Esophagus (tissue), 2 donors: ENCODE data around the gene TREX2. TPM values are rescaled to one million over a fixed set of nuclear protein-coding genes. Genes with fewer than 3 reads are reported as not detected.
"Not testable (repeated sequence)": the region's sequence is repeated elsewhere in the genome, so short reads cannot be mapped to it uniquely, and the experiment has no call there.

Source experiments
- H3K27ac ChIP-seq, 2 donors: one replicate each; pipeline ENCODE4 v1.5.1; 2013; ENCODE audit warnings: low read depth in 2 of 2, mild to moderate bottlenecking in 2 of 2, inconsistent platforms in 1 of 2, low read length in 1 of 2, moderate library complexity in 1 of 2
- H3K27me3 ChIP-seq, 2 donors: one replicate each; pipeline ENCODE4 v1.6.1; 2013; ENCODE audit warnings: low read length in 2 of 2, control low read depth in 1 of 2, mild to moderate bottlenecking in 1 of 2; ENCODE audit not compliant: insufficient read depth in 2 of 2, control insufficient read depth in 1 of 2
- H3K36me3 ChIP-seq, 2 donors: one replicate each; pipeline ENCODE4 v1.6.1; 2013; ENCODE audit warnings: low read length in 1 of 2; ENCODE audit not compliant: control insufficient read depth in 2 of 2, insufficient read depth in 2 of 2
- H3K4me1 ChIP-seq, 2 donors: one replicate each; pipeline ENCODE4 v1.6.1; 2013; ENCODE audit warnings: low read length in 1 of 2; ENCODE audit not compliant: control insufficient read depth in 2 of 2, insufficient read depth in 2 of 2
- H3K4me3 ChIP-seq, 2 donors: one replicate each; pipeline ENCODE4 v1.5.1; 2013; ENCODE audit warnings: low read length in 2 of 2, mild to moderate bottlenecking in 2 of 2, low read depth in 1 of 2, moderate library complexity in 1 of 2
- H3K9me3 ChIP-seq, 2 donors: one replicate each; pipeline ENCODE4 v1.6.1; 2013; ENCODE audit warnings: mild to moderate bottlenecking in 2 of 2, low read depth in 1 of 2, low read length in 1 of 2, moderate library complexity in 1 of 2; ENCODE audit not compliant: control insufficient read depth in 2 of 2, insufficient read depth in 1 of 2
- WGBS, 2 donors: extraction: QIAGEN DNeasy Blood & Tissue Kit; methylation state at CpG; one replicate each; pipeline ENCODE4 v1.1.7; 2013; 5-methylcytosine and 5-hydroxymethylcytosine counted together
- polyA plus RNA-seq, 2 donors: library from polyadenylated mRNA; stranded (reverse); fragments of 200-250 nt; gene quantifications; one replicate each; pipeline ENCODE4 v1.2.3, GENCODE V29; 2013
- donor health status: healthy with polysubstance abuse.
- donor health status: Bipolar disorder and iron deficiency.

Gene TREX2
- polyA plus RNA-seq, 2 donors: 1.9 to 2.8 TPM

DNA sequence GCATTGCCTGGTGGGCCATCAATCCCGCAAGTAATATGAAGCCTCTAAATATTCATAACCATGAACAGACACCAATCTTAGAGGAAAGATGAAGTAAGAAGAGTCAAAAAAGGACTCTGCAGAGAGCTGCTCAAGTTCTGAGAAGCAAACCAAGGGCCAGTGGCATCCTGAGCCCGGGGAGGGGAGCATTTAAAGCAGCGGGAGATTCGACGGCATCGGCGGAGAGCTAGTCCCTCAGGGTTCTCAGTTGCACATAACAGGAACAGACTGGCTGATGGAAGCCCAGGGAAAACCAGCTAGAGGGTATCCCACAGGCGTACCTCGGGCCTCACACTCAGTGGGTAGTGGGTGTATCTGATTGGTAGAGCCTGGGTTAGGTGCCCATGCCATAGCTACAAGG lies 39.8 kb downstream of the TREX2 start:
- Histone ChIP-seq H3K36me3 (no peaks in the 10 kb centered on the region), H3K27me3 (peaks cover 0 to 3% of the 10 kb centered on the region in 2 donors), H3K4me1 (peaks cover 0 to 2% of the 10 kb centered on the region in 2 donors), H3K27ac (no peak overlapping the region), H3K9me3 (no peaks in the 10 kb centered on the region), H3K4me3 (no peak overlapping the region)
- WGBS, 2 donors: 86% methylated on average over 9 of the region's 9 CpGs

DNA sequence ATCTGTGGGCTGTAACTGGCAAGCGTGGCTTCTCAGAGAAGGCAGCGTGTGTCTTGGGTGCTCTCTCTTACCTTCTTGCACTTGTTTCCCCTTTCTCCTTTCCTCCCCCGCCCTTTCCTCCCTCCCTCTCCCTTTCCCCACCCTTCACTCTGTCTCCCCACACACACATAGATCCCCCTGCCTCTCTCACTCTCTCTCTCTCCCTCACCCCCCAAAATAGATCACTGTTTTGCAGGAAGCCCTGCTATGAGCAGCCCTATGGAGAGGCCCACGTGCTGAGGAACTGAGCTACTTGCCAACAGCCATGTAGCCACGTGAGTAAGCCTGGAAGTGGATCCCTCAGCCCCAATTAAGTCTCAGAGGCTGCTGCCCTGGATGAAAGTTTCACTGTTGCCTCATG lies 40.4 kb downstream of the TREX2 start:
- WGBS, 2 donors: 43 to 46% methylated on average over 5 of the region's 5 CpGs
- Histone ChIP-seq H3K4me1 (peaks cover 0 to 2% of the 10 kb centered on the region in 2 donors), H3K9me3 (peaks cover 0 to 3% of the 10 kb centered on the region in 2 donors), H3K27ac (no peak overlapping the region), H3K36me3 (no peaks in the 10 kb centered on the region), H3K27me3 (peaks cover 0 to 3% of the 10 kb centered on the region in 2 donors), H3K4me3 (no peak overlapping the region)

DNA sequence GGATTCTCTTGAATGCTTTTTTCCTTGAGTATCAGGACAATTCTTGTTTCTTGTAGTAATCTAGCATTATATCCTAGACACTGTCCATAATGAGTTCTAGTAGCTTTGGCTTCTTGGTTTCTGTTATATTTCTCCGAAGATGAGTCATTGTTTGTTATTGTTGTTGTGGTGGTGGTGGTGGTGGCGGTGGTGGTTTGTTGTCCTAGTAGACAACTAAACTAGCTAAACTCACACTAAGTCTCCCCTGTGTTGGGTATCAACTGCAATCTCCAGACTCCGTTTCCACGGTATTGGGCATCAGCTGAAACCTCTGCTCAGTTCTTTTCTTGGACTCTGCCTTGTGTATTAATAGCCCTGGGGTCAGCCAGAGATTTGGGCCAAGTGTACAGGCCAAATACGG lies 41.5 kb downstream of the TREX2 start:
- H3K36me3 ChIP-seq, H3K27ac ChIP-seq, H3K4me3 ChIP-seq, H3K4me1 ChIP-seq, H3K9me3 ChIP-seq, H3K27me3 ChIP-seq: not testable (repeated sequence)
- WGBS, 2 donors: 79 to 81% methylated on average over 5 of the region's 5 CpGs

DNA sequence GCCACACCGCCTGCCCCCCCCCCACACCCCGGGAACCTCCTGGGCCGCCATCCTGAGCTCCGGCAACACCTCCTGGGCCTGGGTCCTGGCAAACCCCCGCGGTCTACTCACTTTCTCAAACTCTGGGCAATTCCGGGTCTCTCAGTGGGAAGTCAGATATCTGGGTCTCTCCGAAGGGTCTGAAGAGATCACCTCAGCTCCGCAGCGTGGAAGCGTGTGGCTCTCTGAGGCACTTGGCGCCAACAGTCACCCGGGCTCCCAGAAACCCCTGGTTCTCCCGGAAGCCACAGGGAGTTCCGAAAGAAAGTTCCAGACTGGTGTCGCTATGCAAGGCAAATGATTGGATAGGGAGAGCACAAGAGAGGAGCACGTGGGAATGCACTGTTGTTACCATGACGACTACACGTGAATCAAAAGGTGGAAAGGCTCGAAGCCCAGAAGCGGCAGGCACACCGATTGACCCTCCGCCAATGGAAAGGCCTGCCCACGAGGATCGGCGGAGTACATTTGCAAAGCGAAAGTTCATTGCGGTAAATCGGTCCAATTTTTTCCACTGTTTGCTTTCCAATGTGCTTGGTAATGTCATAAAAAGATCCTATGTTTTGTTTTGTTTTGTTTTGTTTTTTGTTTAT lies 44.6 kb downstream of the TREX2 start, which contains the start of gene PNMA6E:
Gene PNMA6E, minus strand, starts transcription at position 218 of the 632 bp plus-strand sequence. CDS start 2,501 bp downstream, outside the sequence.
- H3K4me3 ChIP-seq: no peak within 1 kb of the TSS
- H3K9me3 ChIP-seq: peaks cover 0 to 3% of the 10 kb centered on the region in 2 donors
- 91 to 92% methylated on average over 28 to 29 of the region's 29 CpGs for WGBS, 2 donors
- H3K27ac ChIP-seq: no peak within 1 kb of the TSS
- peaks cover 0 to 3% of the 10 kb centered on the region in 2 donors for H3K27me3 ChIP-seq
- no peaks in the 10 kb centered on the region for H3K36me3 ChIP-seq
- H3K4me1 ChIP-seq: no peaks in the 10 kb centered on the region

DNA sequence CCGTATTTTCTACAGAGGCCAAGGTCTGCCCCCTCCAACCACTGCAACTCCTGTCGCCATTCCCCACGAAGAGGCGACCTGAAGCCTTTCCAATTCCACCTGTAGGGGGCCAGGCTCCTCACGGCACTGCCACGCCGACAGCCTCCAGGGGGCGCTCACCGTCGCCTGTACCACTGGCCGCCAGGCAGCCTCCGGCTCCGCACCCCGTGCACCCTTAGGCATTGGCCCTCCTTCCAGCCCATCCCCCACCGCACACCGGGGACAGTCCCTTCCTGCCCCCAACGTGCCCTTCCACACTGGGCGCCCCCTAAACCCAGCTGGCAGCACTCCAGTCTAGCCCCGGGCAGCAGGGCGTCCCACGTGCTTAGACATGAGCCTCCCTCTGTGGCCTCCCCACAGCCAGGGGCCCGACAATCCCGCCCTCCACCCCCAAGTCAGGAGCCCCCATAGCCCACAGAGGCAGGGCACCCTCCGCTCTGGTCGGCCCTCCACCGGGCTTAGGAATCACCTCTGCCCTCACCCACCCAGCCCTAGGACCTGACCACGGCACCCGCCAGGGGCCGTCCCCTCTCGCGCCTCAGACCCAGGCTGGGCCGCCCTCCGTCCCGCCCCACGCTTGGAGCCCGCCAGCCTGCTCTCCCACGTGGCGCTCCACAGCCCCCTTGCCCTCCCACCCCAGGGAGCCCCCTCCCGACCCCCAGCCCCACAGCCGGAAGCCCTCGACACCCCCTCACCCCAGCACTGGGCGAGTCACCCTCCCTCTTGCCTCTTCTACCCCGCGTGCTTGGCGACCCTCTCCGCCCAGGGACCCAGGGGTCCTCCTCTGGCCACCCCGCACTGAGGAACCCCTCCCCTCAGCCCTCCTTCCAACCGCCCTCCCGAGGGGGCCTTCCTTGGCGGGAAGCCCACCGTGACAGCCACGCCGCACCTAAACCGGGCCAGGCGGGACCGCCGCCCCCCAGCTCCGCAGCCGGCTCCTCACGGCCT lies 45.4 kb downstream of the TREX2 start:
- Histone ChIP-seq H3K4me1 (no peaks in the 10 kb centered on the region), H3K27ac (no peak overlapping the region), H3K36me3 (no peaks in the 10 kb centered on the region), H3K4me3 (no peak overlapping the region), H3K27me3 (peaks cover 0 to 3% of the 10 kb centered on the region in 2 donors), H3K9me3 (peaks cover 0 to 3% of the 10 kb centered on the region in 2 donors)
- 72 to 73% methylated on average over 39 to 60 of the region's 60 CpGs for WGBS, 2 donors

DNA sequence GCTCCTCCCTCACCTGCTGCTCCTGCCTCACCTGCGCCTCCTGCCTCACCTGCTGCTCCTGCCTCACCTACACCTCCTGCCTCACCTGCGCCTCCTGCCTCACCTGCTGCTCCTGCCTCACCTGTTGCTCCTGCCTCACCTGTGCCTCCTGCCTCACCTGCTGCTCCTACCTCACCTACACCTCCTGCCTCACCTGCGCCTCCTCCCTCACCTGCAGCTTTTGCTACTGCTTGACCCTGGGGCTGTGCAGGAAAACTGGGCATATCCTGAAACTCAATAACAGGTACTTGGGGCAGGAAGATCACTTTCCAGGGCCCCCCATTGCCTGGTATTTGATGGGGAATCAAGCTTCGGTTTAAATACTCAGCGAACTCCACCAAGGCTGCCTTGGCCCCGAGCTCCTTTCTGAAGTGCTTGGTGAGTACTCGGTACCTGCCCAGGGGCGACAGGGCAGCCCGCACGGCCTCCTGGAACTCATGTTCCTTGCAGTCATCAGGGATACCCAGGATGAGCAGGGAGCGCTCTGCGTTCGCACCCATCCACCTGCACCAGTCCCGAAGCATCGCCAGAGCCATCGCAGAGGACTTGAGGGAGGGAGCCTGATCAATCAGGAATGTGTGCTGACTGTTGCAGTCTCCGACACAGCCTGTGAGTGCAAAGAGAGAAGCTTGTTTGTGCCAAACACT lies 47.4 kb downstream of the TREX2 start:
- Histone ChIP-seq H3K27ac (no peak overlapping the region), H3K36me3 (no peaks in the 10 kb centered on the region), H3K4me3 (no peak overlapping the region), H3K27me3 (no peaks in the 10 kb centered on the region), H3K9me3 (peaks cover 0 to 3% of the 10 kb centered on the region in 2 donors), H3K4me1 (no peaks in the 10 kb centered on the region)
- WGBS, 2 donors: 84 to 86% methylated on average over 17 of the region's 17 CpGs

DNA sequence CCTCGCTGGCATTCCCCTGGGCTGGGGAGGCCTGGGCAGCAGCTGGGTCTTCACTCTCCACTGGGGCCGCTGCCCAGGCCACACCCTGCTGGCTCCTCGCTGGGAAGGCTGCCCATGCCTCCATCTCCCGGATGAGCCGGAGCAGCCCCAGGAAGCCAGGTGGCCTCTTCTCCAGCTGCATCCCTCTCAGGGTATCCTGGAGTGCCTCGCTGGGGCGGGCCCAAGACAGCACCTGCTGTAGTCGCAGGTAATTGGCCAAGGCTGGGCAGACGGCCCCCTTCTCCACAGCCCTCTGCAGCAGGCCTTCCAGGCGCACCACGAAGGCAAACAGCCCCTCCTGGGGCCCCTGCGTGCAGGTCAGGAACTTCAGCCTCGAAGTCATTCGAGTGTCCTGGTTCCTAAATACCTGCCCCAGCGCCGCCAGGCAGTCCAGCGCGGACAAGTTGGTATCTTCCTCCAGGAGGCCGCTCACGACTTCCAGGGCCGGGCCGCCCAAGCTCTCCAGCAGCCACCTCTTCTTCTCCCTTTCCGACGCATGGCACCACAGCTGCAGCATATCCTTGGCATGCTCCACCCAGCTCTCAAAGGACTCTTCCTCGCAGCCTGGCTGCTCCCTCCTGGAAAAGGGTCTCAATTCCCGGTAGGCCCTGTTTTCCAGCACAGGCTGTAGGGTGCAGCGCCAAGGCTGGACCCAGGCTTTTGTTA lies 48.4 kb downstream of the TREX2 start:
- Histone ChIP-seq H3K9me3 (peaks cover 0 to 3% of the 10 kb centered on the region in 2 donors), H3K4me3 (no peak overlapping the region), H3K4me1 (no peaks in the 10 kb centered on the region), H3K27me3 (no peaks in the 10 kb centered on the region), H3K27ac (no peak overlapping the region), H3K36me3 (no peaks in the 10 kb centered on the region)
- WGBS, 2 donors: 84 to 86% methylated on average over 27 of the region's 27 CpGs

DNA sequence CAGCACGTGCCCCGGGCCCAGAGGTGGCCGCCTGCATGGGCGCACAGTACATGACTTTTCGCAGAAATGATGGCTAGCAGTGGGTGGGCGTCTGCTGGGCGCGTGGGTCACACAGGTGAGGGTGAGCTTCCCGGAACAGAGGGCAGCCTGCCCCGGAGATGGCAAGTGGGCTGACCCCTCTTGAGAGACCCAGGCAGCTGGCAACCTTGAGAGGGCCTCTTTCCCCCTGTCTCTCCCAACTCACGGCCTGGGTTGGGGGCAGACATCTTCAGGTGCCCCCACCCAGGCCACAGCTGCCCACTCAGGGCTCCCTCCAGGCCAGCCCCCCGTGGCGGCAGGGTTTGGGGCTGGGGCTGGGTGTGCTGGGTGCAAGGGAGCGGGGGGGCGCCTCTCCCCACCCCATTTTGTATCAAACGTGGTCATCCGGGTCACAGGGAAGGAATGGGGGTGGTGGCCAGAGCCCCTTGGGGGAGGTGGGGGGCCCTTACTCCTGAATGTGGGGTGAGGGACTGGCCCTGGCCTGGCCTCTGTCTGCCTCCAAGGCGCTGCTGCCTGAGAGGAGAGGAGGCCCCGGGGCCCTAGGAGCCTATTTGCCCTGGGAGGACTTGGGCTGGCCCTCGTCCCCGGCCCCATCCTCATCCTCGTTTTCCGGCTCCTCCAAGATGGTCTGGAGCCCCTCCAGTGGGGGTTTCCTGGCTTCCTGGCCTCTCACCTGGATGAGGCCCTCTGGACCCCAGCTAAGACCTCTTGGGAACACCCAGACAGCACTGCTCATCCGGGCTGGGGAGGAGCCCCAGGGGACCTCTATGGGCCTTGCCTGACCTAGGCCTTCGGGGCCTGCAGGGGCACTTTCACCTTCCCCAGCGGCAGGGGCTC lies 49.3 kb downstream of the TREX2 start:
- H3K4me1 ChIP-seq: no peaks in the 10 kb centered on the region
- no peak overlapping the region for H3K27ac ChIP-seq
- H3K4me3 ChIP-seq: no peak overlapping the region
- 84 to 87% methylated on average over 24 to 26 of the region's 26 CpGs for WGBS, 2 donors
- no peaks in the 10 kb centered on the region for H3K36me3 ChIP-seq
- no peaks in the 10 kb centered on the region for H3K27me3 ChIP-seq
- peaks cover 0 to 3% of the 10 kb centered on the region in 2 donors for H3K9me3 ChIP-seq
